NCI-H69 (cell line): ENCODE data around the gene SMYD1.
"Not testable (repeated sequence)": the region's sequence is repeated elsewhere in the genome, so short reads cannot be mapped to it uniquely, and the experiment has no call there.

Source experiments
- DNase-seq: peaks from one replicate; lab custom pipeline; 2025; lab: John Stamatoyannopoulos, UW

The SMYD1 gene

GRCh38 chr2:88067598-88067997 is at the start of gene SMYD1:
Gene SMYD1, plus strand, starts transcription at chr2:88067825. Its CDS starts 40 bp downstream, at chr2:88067865.
- DNase-seq, result no peak

- DNase-seq, result not testable (repeated sequence)
Measured at GRCh38 chr2:88018077-88018805, 49.4 kb upstream of the SMYD1 start.

DNA sequence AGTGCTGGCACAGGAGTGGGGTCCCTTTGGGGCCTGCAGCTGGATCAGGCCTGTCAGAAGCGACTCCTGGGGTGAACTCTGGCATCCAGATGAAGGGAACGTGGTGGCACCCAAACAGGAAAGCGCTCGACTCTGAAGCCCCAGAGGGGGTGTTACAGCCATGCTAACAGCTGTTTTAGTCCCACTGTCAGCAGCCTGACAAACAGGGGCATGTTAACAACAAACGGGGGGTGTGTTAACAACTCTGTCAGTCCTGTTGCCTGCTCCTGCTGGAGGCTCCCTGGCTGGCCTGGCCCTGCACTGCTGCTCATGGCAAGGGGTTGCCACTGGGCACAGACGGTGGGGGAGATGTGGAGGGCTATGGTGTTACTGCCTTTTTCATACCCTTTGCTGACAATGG is 48.7 kb upstream of the SMYD1 start:
- DNase-seq, result no peak

DNA sequence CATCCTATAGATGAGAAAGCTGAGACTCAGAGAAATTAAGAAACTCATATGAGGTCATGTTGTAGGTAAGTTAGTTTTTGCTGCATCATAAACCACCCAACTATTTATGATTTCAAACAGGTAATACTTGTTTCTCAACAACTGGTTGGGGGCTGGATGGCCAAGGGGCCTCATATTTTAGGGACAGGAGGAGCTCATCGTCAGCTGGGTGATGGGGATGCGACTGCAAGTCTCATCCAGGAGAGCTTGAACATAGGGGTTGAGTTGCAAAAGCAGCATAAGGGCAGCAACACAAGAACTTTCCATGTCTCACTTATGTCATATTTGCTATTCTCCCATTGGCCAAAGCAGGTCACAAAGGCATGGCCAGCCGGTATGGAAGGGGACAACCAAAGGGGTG is 47.6 kb upstream of the SMYD1 start:
- no peak for DNase-seq

DNA sequence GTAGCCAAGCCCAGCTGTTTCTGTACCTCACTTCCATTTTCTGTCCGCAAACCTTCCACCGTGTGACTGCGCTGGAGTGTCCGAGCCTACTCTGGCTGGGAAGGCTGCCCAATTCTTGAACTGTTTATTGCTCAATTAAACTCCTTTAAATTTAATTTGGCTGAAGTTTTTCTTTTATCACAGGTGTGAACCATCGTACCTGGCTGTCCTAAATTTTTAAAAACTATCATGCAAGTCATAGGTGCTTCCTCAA is 45.0 kb upstream of the SMYD1 start:
- DNase-seq, result no peak

- DNase-seq, result no peak
Measured at GRCh38 chr2:88024509-88024908, 43.1 kb upstream of the SMYD1 start.

DNA sequence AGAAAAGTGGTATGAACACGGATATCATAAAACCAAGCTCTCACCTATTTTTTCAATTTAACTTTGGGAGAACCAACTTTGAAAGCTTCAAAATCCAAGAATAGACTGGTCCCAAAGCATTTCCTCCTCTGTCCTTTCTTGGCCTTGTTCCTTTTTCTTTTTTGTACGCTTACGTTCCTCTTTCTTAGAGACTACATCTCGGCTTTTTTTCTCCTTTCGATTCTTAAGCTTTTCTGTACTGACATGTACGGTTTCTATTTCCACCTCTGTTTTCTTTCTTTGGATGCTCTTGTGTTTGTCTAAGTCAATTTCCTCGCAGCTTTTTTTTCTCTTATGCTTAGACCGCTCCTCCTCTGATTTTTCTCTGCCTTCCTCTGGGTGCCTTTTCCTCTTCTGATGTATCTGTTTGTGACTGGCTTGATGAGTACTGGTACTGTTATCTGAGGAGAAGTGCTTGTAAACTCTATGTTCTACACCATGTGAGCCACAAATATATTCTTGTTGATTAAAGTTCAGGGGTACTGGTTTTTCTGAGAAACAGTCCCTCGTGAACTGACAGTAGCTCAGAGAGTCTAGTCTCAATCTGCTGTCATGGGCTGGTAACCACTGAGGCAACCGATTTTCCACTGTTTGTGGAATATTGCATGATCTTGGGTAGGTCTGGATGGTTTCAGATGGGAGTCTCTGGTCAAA is 39.8 kb upstream of the SMYD1 start:
- DNase-seq, result no peak

GRCh38 chr2:88028931-88029330 is 38.7 kb upstream of the SMYD1 start:
- DNase-seq, result no peak

- no peak for DNase-seq
Measured at GRCh38 chr2:88032070-88032702, 35.4 kb upstream of the SMYD1 start.

GRCh38 chr2:88036182-88036581 is 31.4 kb upstream of the SMYD1 start:
- no peak for DNase-seq

- DNase-seq, result no peak
Measured at GRCh38 chr2:88036606-88037005, 31.0 kb upstream of the SMYD1 start.

DNA sequence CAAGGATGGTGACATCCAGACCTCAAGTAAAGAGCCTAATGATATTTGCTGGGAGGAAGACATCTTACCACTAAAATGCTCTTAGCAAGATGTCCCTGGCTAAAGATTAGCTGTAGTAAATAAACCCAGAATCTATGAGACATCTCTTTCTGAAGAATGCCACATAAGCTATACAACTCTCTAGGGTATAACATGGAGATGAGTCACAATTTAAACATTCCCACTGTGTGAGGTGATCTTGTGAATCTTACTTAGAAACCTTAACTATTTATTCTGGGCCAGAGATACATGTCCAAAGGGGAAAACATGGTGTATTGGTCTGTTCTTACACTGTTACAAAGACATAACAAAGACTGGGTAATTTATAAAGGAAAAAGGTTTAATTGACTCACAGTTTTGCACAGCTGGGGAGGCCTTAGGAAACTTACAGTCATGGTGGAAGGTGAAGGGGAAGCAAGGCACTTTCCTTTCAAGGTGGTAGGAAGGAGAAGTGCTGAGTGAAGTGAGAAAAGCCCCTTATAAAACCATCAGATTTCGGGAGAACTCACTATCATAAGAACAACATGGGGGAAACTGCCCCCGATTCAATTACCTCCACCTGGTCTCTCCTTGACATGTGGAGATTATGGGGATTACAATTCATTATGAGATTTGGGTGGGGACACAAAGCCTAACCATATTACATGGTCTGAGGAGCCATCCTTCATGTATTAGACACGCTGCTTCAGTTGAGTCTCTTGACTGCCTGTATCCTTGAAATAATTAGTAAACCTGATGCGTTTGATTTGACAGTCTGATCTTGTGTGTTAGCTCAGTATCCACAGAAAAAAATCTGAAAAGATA is 29.1 kb upstream of the SMYD1 start:
- peak; percentile 4 for DNase-seq

DNA sequence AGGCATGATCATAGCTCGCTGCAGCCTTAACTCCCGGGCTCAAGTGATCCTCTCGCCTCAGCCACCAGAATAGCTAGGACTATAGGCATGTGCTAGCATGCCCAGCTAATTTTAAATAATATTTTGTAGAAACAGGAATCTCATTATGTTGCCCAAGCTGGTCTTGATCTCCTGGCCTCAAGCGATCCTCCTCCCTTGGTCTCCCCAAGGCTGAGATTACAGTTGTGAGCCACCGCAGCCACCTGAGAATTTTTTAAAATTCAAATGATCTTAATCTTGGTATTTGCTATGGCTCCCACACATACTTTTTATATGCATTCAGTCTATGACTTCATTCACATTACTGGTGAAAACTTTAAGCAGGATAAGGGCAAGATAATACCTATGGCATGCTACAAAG is 25.1 kb upstream of the SMYD1 start:
- DNase-seq, result no peak

- DNase-seq, result not testable (repeated sequence)
Measured at GRCh38 chr2:88045561-88045960, 22.1 kb upstream of the SMYD1 start.

- DNase-seq, result no peak
Measured at GRCh38 chr2:88048541-88048940, 19.1 kb upstream of the SMYD1 start.

DNA sequence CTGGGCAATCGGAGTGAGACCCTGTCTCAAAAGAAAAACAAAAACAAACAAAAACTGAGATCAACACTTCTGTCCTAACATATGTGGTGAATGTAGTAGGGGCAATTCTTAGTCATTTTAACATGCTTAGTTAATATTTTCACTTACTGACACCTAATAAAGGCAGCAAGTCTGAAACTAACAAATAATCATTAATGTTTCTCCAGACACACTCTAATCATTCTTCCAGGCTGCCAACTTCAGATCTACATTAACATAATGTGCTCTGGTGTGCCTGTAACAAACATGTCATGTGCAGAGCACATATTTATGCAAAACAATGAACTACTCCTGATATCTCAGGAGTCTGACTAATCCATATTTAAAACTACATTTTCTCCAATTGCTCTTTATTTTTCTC is 18.0 kb upstream of the SMYD1 start:
- no peak for DNase-seq

DNA sequence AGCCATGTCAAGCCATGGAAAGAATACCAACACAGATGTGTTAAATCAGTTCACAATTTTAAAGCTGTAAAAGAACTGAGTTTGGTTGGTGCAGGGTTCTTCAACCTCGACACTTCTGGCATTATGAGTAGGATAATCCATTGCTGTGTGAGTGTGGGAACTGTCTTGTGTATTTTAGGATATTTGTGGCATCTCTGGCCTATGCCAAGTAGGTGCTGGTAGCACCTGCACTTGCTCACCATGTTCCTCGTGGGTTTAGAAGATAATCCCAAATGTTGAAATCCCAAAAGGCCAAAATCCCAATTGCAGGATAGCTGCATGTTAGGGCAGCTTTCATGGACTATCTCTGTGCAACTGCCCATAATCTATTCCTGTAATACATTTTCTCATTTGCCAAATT is 15.8 kb upstream of the SMYD1 start:
- no peak for DNase-seq

DNA sequence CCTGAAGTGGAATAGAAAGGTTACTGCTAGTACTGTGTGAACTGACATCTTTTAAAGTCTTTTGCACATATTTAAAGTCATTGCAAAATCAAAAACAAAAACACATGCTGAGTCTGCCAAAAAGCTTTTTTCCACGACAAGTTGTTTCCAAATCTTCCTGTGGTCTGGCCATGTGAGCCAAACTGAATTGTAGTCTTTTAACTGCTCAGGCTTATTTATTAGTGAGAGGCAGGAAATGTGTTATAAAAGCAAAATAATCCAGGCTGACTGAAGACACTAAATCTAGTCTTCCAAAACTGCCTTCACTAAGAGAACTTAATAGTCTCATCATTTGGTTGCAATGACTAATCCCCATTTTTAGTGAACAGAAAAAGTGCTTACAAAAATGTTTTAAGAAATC is 14.3 kb upstream of the SMYD1 start:
- no peak for DNase-seq

GRCh38 chr2:88053934-88054781 is 13.5 kb upstream of the SMYD1 start:
- no peak for DNase-seq

GRCh38 chr2:88054782-88055370 is 12.7 kb upstream of the SMYD1 start:
- peak; percentile 36 for DNase-seq
